GM21526 (cell line): ENCODE data around the gene GRID1.
A peak's percentile ranks its signal among the peaks of the same experiment; 100 is the strongest.

ENCODE experiments used
- ATAC-seq: cut with Tn5 transposase; IDR thresholded peaks from one replicate; pipeline ENCODE4 v1.9.1; 2021; ENCODE audit warnings: moderate library complexity; ENCODE audit not compliant: unreplicated experiment, low FRiP score

Gene GRID1

GRCh38 chr10:86282664-86283465 is 83.7 kb downstream of the GRID1 start:
- ATAC-seq: no peak

GRCh38 chr10:86281396-86281795 is 85.2 kb downstream of the GRID1 start:
- ATAC-seq: no peak

- no peak for ATAC-seq
These were observed 97.3 kb downstream of the GRID1 start for GRCh38 chr10:86269332-86269731.

- ATAC-seq: no peak
These were observed 99.1 kb downstream of the GRID1 start for GRCh38 chr10:86267286-86268195.

- ATAC-seq: no peak
These were observed 100.0 kb downstream of the GRID1 start for GRCh38 chr10:86266446-86267242.

- ATAC-seq: no peak
These were observed 100.7 kb downstream of the GRID1 start for GRCh38 chr10:86265895-86266259.

- ATAC-seq: no peak
These were observed 101.2 kb downstream of the GRID1 start for GRCh38 chr10:86265236-86265894.

- ATAC-seq: no peak
These were observed 101.9 kb downstream of the GRID1 start for GRCh38 chr10:86264481-86265231.

GRCh38 chr10:86263907-86264306 is 102.7 kb downstream of the GRID1 start:
- ATAC-seq: no peak

- ATAC-seq: no peak
These were observed 103.4 kb downstream of the GRID1 start for GRCh38 chr10:86263209-86263608.

GRCh38 chr10:86262688-86263181 is 103.9 kb downstream of the GRID1 start:
- ATAC-seq: no peak

- peak; percentile 83 for ATAC-seq
These were observed 104.5 kb downstream of the GRID1 start for GRCh38 chr10:86261941-86262687.

- ATAC-seq: no peak
These were observed 105.1 kb downstream of the GRID1 start for GRCh38 chr10:86261470-86261869.

- no peak for ATAC-seq
These were observed 106.0 kb downstream of the GRID1 start for GRCh38 chr10:86260564-86260963.

- ATAC-seq: no peak
These were observed 106.6 kb downstream of the GRID1 start for GRCh38 chr10:86259901-86260562.

- ATAC-seq: no peak
These were observed 107.7 kb downstream of the GRID1 start for GRCh38 chr10:86258941-86259340.

- ATAC-seq: no peak
These were observed 108.1 kb downstream of the GRID1 start for GRCh38 chr10:86258499-86258898.

GRCh38 chr10:86257683-86258082 is 108.9 kb downstream of the GRID1 start:
- ATAC-seq: no peak
